Right renal pelvis (tissue), 4 donors: ENCODE results near the gene TMEM87B. TPM values are rescaled to one million over a fixed set of nuclear protein-coding genes. Genes with fewer than 3 reads are reported as not detected.

Experiments used
- DNase-seq, 4 donors: peaks; one replicate each; pipeline ENCODE4 v3.0.0-alpha.2; 2013; ENCODE audit warnings: low read depth in 4 of 4, low spot score in 3 of 4, missing footprints in 1 of 4
- polyA plus RNA-seq, 4 donors: library from polyadenylated mRNA; unstranded; fragments of 120-200 nt; gene quantifications; one replicate each; pipeline ENCODE4 v1.2.1, GENCODE V29; 2013; ENCODE audit not compliant: insufficient read length in 4 of 4

The TMEM87B gene
- polyA plus RNA-seq, result 10 to 100 TPM; 18.7 to 33.3 (median 22.2) TPM

- DNase-seq, result peak; percentile 92 to 94 (median 93)
These were observed at the start of gene TMEM87B for GRCh38 chr2:112054847-112055729. TMEM87B (plus strand) TSS chr2:112055269; CDS start chr2:112055592, 323 bp downstream.

- DNase-seq, result no peak
These were observed 49.5 kb upstream of the TMEM87B start for GRCh38 chr2:112005406-112006075.

- DNase-seq, result no peak
These were observed 49.0 kb upstream of the TMEM87B start for GRCh38 chr2:112006076-112006410.

- no peak for DNase-seq
These were observed 47.6 kb upstream of the TMEM87B start for GRCh38 chr2:112007493-112007892.

- DNase-seq, result no peak
These were observed 46.1 kb upstream of the TMEM87B start for GRCh38 chr2:112008910-112009485.

- DNase-seq, result no peak
These were observed 44.3 kb upstream of the TMEM87B start for GRCh38 chr2:112010751-112011150.

- DNase-seq, result no peak
These were observed 42.5 kb upstream of the TMEM87B start for GRCh38 chr2:112012556-112012955.

- DNase-seq, result no peak
These were observed 36.2 kb upstream of the TMEM87B start for GRCh38 chr2:112018846-112019245.

GRCh38 chr2:112019569-112019982, 35.5 kb upstream of the TMEM87B start:
- no peak for DNase-seq

- DNase-seq, result no peak
These were observed 34.5 kb upstream of the TMEM87B start for GRCh38 chr2:112020561-112020960.

- no peak for DNase-seq
These were observed 33.8 kb upstream of the TMEM87B start for GRCh38 chr2:112021290-112021689.

- DNase-seq, result no peak
These were observed 33.3 kb upstream of the TMEM87B start for GRCh38 chr2:112021781-112022231.

- no peak for DNase-seq
These were observed 31.4 kb upstream of the TMEM87B start for GRCh38 chr2:112023707-112024106.

- DNase-seq, result no peak
These were observed 30.8 kb upstream of the TMEM87B start for GRCh38 chr2:112024231-112024630.

- no peak for DNase-seq
These were observed 30.1 kb upstream of the TMEM87B start for GRCh38 chr2:112024896-112025491.

GRCh38 chr2:112026509-112026908, 28.6 kb upstream of the TMEM87B start:
- DNase-seq, result no peak

- no peak for DNase-seq
These were observed 27.3 kb upstream of the TMEM87B start for GRCh38 chr2:112027767-112028166.

GRCh38 chr2:112029164-112029563, 25.9 kb upstream of the TMEM87B start:
- DNase-seq, result no peak

- DNase-seq, result no peak
These were observed 23.4 kb upstream of the TMEM87B start for GRCh38 chr2:112031473-112032223.

GRCh38 chr2:112032224-112032586, 22.9 kb upstream of the TMEM87B start:
- DNase-seq, result no peak
